ENCODE results near the gene HBQ1. TPM values are rescaled to one million over a fixed set of nuclear protein-coding genes. Genes with fewer than 3 reads are reported as not detected.

Gene HBQ1
- total and polyA plus RNA-seq, 2 of the 4 experiments (the other 2 are of a cell fraction), result 0.92 TPM; not detected in 1

DNA sequence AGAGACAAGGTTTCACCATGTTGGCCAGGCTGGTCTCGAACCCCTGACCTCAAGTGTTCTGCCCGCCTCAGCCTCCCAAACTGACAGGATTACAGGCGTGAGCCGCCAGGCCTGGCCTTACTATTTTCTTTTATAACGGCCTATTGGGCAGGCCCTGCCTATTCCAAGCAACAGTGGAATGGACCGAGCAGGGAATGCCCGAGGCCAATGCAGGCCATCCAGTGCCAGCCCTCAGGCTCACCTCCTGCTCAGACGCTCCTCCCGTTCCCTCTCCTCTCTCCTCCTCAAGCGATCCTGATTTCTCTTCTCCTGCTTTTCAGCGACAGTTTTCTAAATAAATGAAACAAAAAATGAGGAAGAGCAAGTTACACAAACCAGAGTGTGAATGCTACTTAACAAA lies 12.4 kb downstream of the HBQ1 start:
- no peak for TF ChIP-seq RAD21 (IDR thresholded peaks at IDR 0.05; ENCODE audit: low read length)
- TF ChIP-seq RFX5 (IDR thresholded peaks at IDR 0.05; ENCODE audit: low read depth, low read length), result no peak
- no peak for TF ChIP-seq FOS (IDR thresholded peaks at IDR 0.05; ENCODE audit: low read depth, low read length)
- no peak for TF ChIP-seq CEBPB (IDR thresholded peaks at IDR 0.05; ENCODE audit: low read depth, low read length)
- TF ChIP-seq, protein P1, sequence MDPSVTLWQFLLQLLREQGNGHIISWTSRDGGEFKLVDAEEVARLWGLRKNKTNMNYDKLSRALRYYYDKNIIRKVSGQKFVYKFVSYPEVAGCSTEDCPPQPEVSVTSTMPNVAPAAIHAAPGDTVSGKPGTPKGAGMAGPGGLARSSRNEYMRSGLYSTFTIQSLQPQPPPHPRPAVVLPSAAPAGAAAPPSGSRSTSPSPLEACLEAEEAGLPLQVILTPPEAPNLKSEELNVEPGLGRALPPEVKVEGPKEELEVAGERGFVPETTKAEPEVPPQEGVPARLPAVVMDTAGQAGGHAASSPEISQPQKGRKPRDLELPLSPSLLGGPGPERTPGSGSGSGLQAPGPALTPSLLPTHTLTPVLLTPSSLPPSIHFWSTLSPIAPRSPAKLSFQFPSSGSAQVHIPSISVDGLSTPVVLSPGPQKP (IDR thresholded peaks at IDR 0.05; ENCODE audit: borderline replicate concordance, low read depth, low read length), result no peak
- TF ChIP-seq RCOR1 (IDR thresholded peaks at IDR 0.05; ENCODE audit: insufficient replicate concordance, low read length), result no peak
- TF ChIP-seq MAFK (IDR thresholded peaks at IDR 0.05; ENCODE audit: low read depth, low read length), result no peak
- TF ChIP-seq, protein P2, sequence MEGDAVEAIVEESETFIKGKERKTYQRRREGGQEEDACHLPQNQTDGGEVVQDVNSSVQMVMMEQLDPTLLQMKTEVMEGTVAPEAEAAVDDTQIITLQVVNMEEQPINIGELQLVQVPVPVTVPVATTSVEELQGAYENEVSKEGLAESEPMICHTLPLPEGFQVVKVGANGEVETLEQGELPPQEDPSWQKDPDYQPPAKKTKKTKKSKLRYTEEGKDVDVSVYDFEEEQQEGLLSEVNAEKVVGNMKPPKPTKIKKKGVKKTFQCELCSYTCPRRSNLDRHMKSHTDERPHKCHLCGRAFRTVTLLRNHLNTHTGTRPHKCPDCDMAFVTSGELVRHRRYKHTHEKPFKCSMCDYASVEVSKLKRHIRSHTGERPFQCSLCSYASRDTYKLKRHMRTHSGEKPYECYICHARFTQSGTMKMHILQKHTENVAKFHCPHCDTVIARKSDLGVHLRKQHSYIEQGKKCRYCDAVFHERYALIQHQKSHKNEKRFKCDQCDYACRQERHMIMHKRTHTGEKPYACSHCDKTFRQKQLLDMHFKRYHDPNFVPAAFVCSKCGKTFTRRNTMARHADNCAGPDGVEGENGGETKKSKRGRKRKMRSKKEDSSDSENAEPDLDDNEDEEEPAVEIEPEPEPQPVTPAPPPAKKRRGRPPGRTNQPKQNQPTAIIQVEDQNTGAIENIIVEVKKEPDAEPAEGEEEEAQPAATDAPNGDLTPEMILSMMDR (conservative IDR thresholded peaks at IDR 0.05; ENCODE audit: low read depth, low read length), result no peak
- TF ChIP-seq POLR2A (IDR thresholded peaks at IDR 0.05; ENCODE audit: low read depth, low read length), result no peak
- TF ChIP-seq MAZ (IDR thresholded peaks at IDR 0.05; ENCODE audit: borderline replicate concordance, low read depth, low read length), result no peak
- TF ChIP-seq SMC3 (IDR thresholded peaks at IDR 0.05; ENCODE audit: low read depth, low read length), result no peak
- TF ChIP-seq CHD1 (IDR thresholded peaks at IDR 0.05; ENCODE audit: low read depth, low read length), result no peak
- no peak for TF ChIP-seq NFE2L2 (IDR thresholded peaks at IDR 0.05; ENCODE audit: low read depth, low read length)
- TF ChIP-seq BHLHE40 (IDR thresholded peaks at IDR 0.05; ENCODE audit: low read depth, low read length), result no peak
- TF ChIP-seq, protein P3, sequence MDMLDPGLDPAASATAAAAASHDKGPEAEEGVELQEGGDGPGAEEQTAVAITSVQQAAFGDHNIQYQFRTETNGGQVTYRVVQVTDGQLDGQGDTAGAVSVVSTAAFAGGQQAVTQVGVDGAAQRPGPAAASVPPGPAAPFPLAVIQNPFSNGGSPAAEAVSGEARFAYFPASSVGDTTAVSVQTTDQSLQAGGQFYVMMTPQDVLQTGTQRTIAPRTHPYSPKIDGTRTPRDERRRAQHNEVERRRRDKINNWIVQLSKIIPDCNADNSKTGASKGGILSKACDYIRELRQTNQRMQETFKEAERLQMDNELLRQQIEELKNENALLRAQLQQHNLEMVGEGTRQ (IDR thresholded peaks at IDR 0.05; ENCODE audit: low read depth, low read length), result no peak
- TF ChIP-seq MXI1 (IDR thresholded peaks at IDR 0.05; ENCODE audit: borderline replicate concordance, low read depth, low read length), result no peak
- intact Hi-C loops (cut with micrococcal nuclease) (no loop called here), dilution Hi-C loops (cut with HindIII; ENCODE audit: low sequenced_read_pairs, unreplicated experiment) (no loop called here), in situ Hi-C loops (cut with MboI; ENCODE audit: low sequenced_read_pairs) (no loop called here)
- ChIA-PET POLR2A (ENCODE audit: unreplicated experiment) (no interaction called here), CTCF (interaction anchor here (0.6 kb wide), 1 partner anchor 125 kb away, joined by 3 read pairs; no protein-coding TSS in a partner anchor)
- BruUV-seq (replicated peaks), result no TSS peak
- H3K9me1 ChIP-seq (ENCODE audit: insufficient read depth, low read length), result peaks cover 4% of the 10 kb centered on the region
- peaks cover 21 to 46% of the 10 kb centered on the region in 2 experiments for H3K79me1 ChIP-seq (ENCODE audit: low read depth in 1 of 2, low read length in 2 of 2)
- H3K27me3 ChIP-seq (ENCODE audit: control insufficient read depth, insufficient read depth, low read length), result no peaks in the 10 kb centered on the region
- no peak overlapping the region for H2AK9ac ChIP-seq (replicated peaks; ENCODE audit: low read depth, low read length, poor library complexity)
- H3K4me3 ChIP-seq (ENCODE audit: insufficient read depth, low read depth, low read length), result no peak overlapping the region
- no peak overlapping the region for H4K5ac ChIP-seq (ENCODE audit: low read depth, low read length)
- H3K27ac ChIP-seq (ENCODE audit: insufficient read depth, low read length), result no peak overlapping the region
- H2BK5ac ChIP-seq (ENCODE audit: low read depth, low read length, poor library complexity, severe bottlenecking), result no peak overlapping the region
- no peak overlapping the region for H2BK120ac ChIP-seq (ENCODE audit: low read depth, low read length)
- H3K56ac ChIP-seq (ENCODE audit: extremely low read depth, insufficient read depth, low read length), result no peak overlapping the region
- H2BK20ac ChIP-seq (ENCODE audit: low read depth, low read length), result no peak overlapping the region
- H2AK5ac ChIP-seq (ENCODE audit: low read depth, low read length), result no peak overlapping the region
- no peak overlapping the region for H3K4me2 ChIP-seq (ENCODE audit: low read depth, low read length)
- H2BK15ac ChIP-seq (ENCODE audit: low read depth, low read length), result no peak overlapping the region
- no peak overlapping the region for H3K23ac ChIP-seq (ENCODE audit: low read depth, low read length)
- no peak overlapping the region for H2AFZ ChIP-seq (replicated peaks; ENCODE audit: low read length, poor library complexity)
- no peak for DNase-seq
- peaks cover 26% of the 10 kb centered on the region for H4K20me1 ChIP-seq (ENCODE audit: insufficient read depth, low read length)
- ATAC-seq (ENCODE audit: low read depth), result no peak
- no peak overlapping the region for H3K14ac ChIP-seq (replicated peaks; ENCODE audit: low read depth, low read length)
- no peak overlapping the region for H3K18ac ChIP-seq (ENCODE audit: low read depth, low read length)
- no peak overlapping the region for H4K8ac ChIP-seq (ENCODE audit: low read depth in 2 of 2, low read length in 2 of 2)
- no peak overlapping the region for H3K9ac ChIP-seq (ENCODE audit: low read depth, low read length)
- H3K4me1 ChIP-seq (ENCODE audit: control insufficient read depth, insufficient read depth, low read length), result no peaks in the 10 kb centered on the region
- no peak overlapping the region for H4K91ac ChIP-seq (ENCODE audit: insufficient read depth, low read depth, low read length)
- H3K36me3 ChIP-seq (ENCODE audit: control insufficient read depth, insufficient read depth, low read length), result peaks cover 70% of the 10 kb centered on the region
- H3K4ac ChIP-seq (ENCODE audit: low read depth, low read length), result no peak overlapping the region
- WGBS, 2 experiments (ENCODE audit: extremely low coverage in 2 of 2, insufficient read length in 1 of 2), result 100% methylated on average over 3 of the region's 11 CpGs; no CpG with 5 or more reads in 1 of the 2 experiments
- no peaks in the 10 kb centered on the region for H3K9me3 ChIP-seq (ENCODE audit: control insufficient read depth, insufficient read depth, low read length)

Measured in IMR-90 (cell line).